ENCODE data around the gene ERC2.
A peak's percentile ranks its signal among the peaks of the same experiment; 100 is the strongest.

Gene ERC2

DNA sequence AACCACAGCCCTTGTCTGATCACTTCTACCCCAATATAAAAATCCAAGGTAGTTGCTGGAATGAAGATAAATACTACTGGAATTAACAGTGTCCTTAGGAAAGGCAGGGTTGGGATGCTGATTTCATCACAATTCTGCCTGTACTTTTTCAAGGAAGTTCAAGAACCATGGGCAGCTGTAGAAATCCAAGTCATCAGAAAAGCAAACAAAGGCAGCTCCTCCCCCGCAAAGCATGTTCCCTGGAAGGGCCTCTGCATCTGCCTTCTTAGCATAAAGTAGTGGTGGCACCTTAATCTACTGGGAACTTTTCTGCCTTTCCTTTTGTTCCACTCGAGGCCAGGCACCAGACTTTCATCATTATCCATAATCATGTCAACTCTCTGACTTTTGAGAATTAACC lies 54.4 kb downstream of the ERC2 start:
- no peak for TF ChIP-seq ZFX (IDR thresholded peaks at IDR 0.05; ENCODE audit: borderline replicate concordance)
- TF ChIP-seq, protein P1, sequence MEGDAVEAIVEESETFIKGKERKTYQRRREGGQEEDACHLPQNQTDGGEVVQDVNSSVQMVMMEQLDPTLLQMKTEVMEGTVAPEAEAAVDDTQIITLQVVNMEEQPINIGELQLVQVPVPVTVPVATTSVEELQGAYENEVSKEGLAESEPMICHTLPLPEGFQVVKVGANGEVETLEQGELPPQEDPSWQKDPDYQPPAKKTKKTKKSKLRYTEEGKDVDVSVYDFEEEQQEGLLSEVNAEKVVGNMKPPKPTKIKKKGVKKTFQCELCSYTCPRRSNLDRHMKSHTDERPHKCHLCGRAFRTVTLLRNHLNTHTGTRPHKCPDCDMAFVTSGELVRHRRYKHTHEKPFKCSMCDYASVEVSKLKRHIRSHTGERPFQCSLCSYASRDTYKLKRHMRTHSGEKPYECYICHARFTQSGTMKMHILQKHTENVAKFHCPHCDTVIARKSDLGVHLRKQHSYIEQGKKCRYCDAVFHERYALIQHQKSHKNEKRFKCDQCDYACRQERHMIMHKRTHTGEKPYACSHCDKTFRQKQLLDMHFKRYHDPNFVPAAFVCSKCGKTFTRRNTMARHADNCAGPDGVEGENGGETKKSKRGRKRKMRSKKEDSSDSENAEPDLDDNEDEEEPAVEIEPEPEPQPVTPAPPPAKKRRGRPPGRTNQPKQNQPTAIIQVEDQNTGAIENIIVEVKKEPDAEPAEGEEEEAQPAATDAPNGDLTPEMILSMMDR (IDR thresholded peaks at IDR 0.05), result no peak
- H3K27ac ChIP-seq, result no peak overlapping the region

DNA sequence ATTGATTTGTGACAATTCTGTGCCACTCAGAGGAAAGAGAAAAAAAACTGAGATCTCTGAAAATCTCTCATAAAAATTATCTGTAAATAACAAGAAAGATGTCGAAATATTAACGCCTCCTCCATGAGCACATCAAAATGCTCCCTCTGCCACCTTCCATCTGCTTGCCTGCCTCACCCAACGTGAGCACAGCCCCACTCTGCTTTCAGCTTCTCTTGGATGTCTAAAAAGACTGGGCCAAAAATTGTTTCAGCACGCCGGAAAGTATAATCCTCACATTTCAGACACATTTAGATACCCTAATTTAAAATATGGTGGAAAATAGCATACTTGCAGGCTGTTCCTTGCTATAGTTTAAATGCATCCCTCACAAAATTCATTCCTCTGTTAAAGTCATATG lies 57.1 kb downstream of the ERC2 start:
- no peak overlapping the region for H3K27ac ChIP-seq
- no peak for TF ChIP-seq ZFX (IDR thresholded peaks at IDR 0.05; ENCODE audit: borderline replicate concordance)
- TF ChIP-seq, protein P1 (IDR thresholded peaks at IDR 0.05), result no peak

DNA sequence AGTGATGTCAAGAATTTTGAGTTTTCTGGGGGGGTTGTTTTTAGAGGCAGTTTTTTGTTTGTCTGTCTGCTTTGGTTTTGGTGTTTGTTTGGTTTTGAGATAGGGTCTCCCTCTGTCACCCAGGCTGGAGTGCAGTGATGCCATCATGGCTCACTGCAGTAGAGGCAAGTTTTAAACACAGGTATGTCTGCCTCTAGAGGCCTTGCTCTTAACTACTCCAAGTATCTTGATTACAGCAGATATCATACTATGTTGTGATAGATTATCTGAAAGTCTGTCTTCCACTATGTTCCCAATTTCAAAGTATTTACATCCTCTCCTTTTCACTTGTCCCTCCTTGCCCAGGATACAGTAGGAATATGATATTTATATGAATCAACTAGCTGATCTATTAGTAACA lies 57.7 kb downstream of the ERC2 start:
- H3K27ac ChIP-seq, result no peak overlapping the region
- TF ChIP-seq, protein P1 (IDR thresholded peaks at IDR 0.05), result no peak

- no peak overlapping the region for H3K27ac ChIP-seq
- no peak for TF ChIP-seq ZFX (IDR thresholded peaks at IDR 0.05; ENCODE audit: borderline replicate concordance)
- TF ChIP-seq, protein P1 (IDR thresholded peaks at IDR 0.05), result no peak
Measured at GRCh38 chr3:56409790-56410189, 58.5 kb downstream of the ERC2 start.

DNA sequence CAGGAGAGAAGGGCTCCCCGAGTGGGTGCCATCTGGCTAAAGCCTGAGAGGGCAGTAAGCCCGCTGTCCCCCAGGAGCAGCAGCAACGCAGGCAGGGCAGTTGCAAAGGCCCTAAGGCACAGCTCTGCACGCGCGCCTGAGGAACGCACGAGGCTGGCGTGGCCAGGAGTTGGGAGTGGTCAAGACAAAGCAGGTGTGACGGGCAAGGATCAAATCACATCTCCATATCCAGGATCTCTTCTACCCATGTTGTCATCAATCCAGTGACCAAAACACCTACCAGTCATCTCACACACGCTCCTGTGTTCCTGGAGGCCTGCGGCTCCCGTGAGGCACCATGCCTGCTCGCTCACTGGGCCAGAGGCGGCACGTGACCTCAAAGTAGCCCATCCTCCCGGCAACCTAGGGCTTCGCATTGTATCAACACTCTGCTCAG lies 59.5 kb downstream of the ERC2 start:
- no peak for TF ChIP-seq ZFX (IDR thresholded peaks at IDR 0.05; ENCODE audit: borderline replicate concordance)
- TF ChIP-seq, protein P1 (IDR thresholded peaks at IDR 0.05), result no peak
- H3K27ac ChIP-seq, result peak overlapping the region; percentile 40

DNA sequence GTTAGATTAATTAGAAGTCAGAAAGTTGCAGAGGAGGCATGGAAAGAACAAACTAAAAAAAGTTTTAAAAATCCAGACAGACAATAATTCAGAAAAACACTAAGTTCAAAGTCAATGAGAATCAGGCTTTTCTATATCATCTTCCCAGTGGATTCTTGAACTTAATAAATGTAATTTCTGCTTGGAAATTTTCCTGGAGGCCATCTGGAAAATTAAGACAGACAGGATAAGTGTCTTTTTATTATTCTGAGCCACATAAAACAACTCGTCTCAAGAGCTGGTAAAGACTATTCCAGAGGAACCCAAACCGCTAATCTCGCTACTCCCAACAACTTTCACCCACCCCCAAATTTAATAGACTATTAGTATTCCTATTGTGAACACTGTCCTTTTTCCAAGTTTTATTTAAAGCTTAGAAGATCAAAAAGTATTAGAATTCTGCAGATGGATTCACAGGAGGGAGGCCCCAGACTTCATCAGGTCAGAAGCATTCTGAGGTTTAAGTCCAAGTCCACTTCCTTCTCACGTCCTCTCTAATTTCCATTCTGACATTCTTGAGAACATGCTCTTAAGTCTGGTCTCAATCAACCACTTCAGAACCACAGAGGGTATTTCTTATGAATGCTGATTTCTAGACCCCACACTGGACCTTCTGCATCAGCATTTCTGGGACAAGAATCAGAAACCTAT lies 61.3 kb downstream of the ERC2 start:
- TF ChIP-seq ZFX (IDR thresholded peaks at IDR 0.05; ENCODE audit: borderline replicate concordance), result no peak
- TF ChIP-seq, protein P1 (IDR thresholded peaks at IDR 0.05), result no peak
- H3K27ac ChIP-seq, result no peak overlapping the region

- H3K27ac ChIP-seq, result no peak overlapping the region
- TF ChIP-seq, protein P1 (IDR thresholded peaks at IDR 0.05), result no peak
- no peak for TF ChIP-seq ZFX (IDR thresholded peaks at IDR 0.05; ENCODE audit: borderline replicate concordance)
Measured at GRCh38 chr3:56404884-56405283, 63.4 kb downstream of the ERC2 start.

All from 22Rv1 (cell line).